ENCODE measurements around the gene RPAIN.

RPAIN gene

DNA sequence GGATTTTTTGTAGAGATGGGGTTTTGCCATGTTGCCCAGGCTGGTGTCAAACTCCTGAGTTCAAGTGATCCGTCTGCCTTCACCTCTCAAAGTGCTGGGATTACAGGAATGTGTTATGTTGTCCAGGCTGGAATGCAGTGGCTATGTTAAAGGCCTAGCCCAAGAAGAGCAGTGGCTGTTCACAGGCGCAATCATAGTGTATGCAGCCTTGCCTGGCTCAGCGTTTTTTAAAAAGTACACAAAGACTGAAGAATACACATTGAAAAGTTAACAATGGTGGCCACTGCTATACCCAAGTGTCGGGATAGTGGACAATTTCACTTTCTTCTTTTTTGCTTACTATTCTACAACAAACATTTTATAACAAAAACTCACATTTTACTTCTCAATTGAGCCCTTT is 59.0 kb downstream of the RPAIN start:
- DNase-seq (ENCODE audit: extremely low spot score, insufficient read length, low read depth) (no peak), FAIRE-seq (no peak)

- no peak for FAIRE-seq
- no peak for DNase-seq (ENCODE audit: extremely low spot score, insufficient read length, low read depth)
Observed at GRCh38 chr17:5480962-5481361, 61.0 kb downstream of the RPAIN start.

- DNase-seq (ENCODE audit: extremely low spot score, insufficient read length, low read depth), result no peak
- FAIRE-seq, result no peak
Observed at GRCh38 chr17:5481451-5481850, 61.5 kb downstream of the RPAIN start.
